B cell (primary cell): ENCODE data around the gene EDC3. TPM values are rescaled to one million over a fixed set of nuclear protein-coding genes. Genes with fewer than 3 reads are reported as not detected.

Source experiments
- ATAC-seq: fragments of 200-7000 bp; cut with Tn5 transposase; one replicate; pipeline ENCODE4 v1.10.0; 2021; ENCODE audit warnings: low read depth, mild to moderate bottlenecking, moderate number of reproducible peaks, moderate library complexity
- CTCF ChIA-PET: fragments of 350-600 bp; sonication (Branson Sonifier 250); formaldehyde crosslinking; loops from one replicate; lab custom pipeline; 2021; ENCODE audit warnings: antibody characterized with exemption, inconsistent platforms; lab: Charles Lee
- POLR2A ChIA-PET: fragments of 350-600 bp; sonication (Branson Sonifier 250); formaldehyde crosslinking; loops from one replicate; lab custom pipeline; 2021; ENCODE audit warnings: antibody characterized with exemption; lab: Charles Lee
- DNase-seq: peaks from one replicate; pipeline ENCODE4 v3.0.0; 2013
- H2AFZ ChIP-seq: 2 replicates; pipeline ENCODE4 v1.6.1; 2012; ENCODE audit warnings: mild to moderate bottlenecking, low read depth, low read length; ENCODE audit not compliant: insufficient read depth, poor library complexity, severe bottlenecking
- H3K27ac ChIP-seq, 2 donors: 1 replicate in 1 of 2; 2 replicates in 1 of 2; pipeline ENCODE4 v1.5.1; 2012 to 2013; ENCODE audit warnings: low read length in 2 of 2, mild to moderate bottlenecking in 2 of 2, moderate library complexity in 1 of 2
- H3K27me3 ChIP-seq, 4 experiments: fragments of 200-600 bp in 1 of 4; sonication (generic) in 1 of 4; replicated peaks in 1 of 4; 1 replicate in 2 of 4; 2 replicates in 2 of 4; pipeline versions ENCODE4 v1.6.1 to v1.7.0; 2013 to 2016; ENCODE audit warnings: low read length in 3 of 4, mild to moderate bottlenecking in 2 of 4, mixed read lengths in 1 of 4, moderate library complexity in 1 of 4; ENCODE audit not compliant: insufficient read depth in 4 of 4, control insufficient read depth in 3 of 4; ENCODE audit errors: control extremely low read depth in 1 of 4
- H3K36me3 ChIP-seq, 2 experiments: replicated peaks in 1 of 2; 1 replicate in 1 of 2; 2 replicates in 1 of 2; pipeline versions ENCODE4 v1.6.1 to v1.7.1; 2013; ENCODE audit warnings: low read length in 1 of 2; ENCODE audit not compliant: insufficient read depth in 2 of 2, control insufficient read depth in 1 of 2; ENCODE audit errors: control extremely low read depth in 1 of 2, extremely low read depth in 1 of 2
- H3K4me1 ChIP-seq, 2 donors: fragments of 200-600 bp in 1 of 2; sonication (generic) in 1 of 2; 1 replicate in 1 of 2; 2 replicates in 1 of 2; pipeline versions ENCODE4 v1.5.1 to v1.6.1; 2013 to 2017; ENCODE audit warnings: low read length in 2 of 2; ENCODE audit not compliant: control insufficient read depth in 2 of 2, insufficient read depth in 2 of 2
- H3K4me2 ChIP-seq: replicated peaks from 2 replicates; pipeline ENCODE3; 2012; ENCODE audit warnings: mild to moderate bottlenecking, low read depth, low read length; ENCODE audit not compliant: poor library complexity, severe bottlenecking
- H3K4me3 ChIP-seq, 5 experiments: fragments of 200-600 bp in 1 of 5; sonication (generic) in 1 of 5; 1 replicate in 3 of 5; 2 replicates in 2 of 5; pipeline versions ENCODE4 v1.5.1 to v1.7.0; 2011 to 2016; ENCODE audit warnings: low read length in 4 of 5, mild to moderate bottlenecking in 4 of 5, low read depth in 2 of 5, control low read depth in 1 of 5, moderate library complexity in 1 of 5; ENCODE audit not compliant: insufficient read depth in 1 of 5; ENCODE audit errors: control extremely low read depth in 1 of 5, extremely low read depth in 1 of 5
- H3K79me2 ChIP-seq: fragments of 200-600 bp; sonication (generic); one replicate; pipeline ENCODE4 v1.6.0; 2016; ENCODE audit warnings: low read length; ENCODE audit not compliant: control insufficient read depth, insufficient read depth
- H3K9ac ChIP-seq: fragments of 200-600 bp; sonication (generic); 2 replicates; pipeline ENCODE4 v1.6.1; 2017; ENCODE audit warnings: mild to moderate bottlenecking, low read length, moderate library complexity
- H3K9me3 ChIP-seq, 3 donors: one replicate each; pipeline versions ENCODE4 v1.6.1 to v1.7.1; 2013; ENCODE audit warnings: low read length in 2 of 3; ENCODE audit not compliant: control insufficient read depth in 2 of 3, insufficient read depth in 1 of 3; ENCODE audit errors: control extremely low read depth in 1 of 3
- H4K20me1 ChIP-seq: 2 replicates; pipeline ENCODE4 v1.6.0; 2012; ENCODE audit warnings: mild to moderate bottlenecking, low read length; ENCODE audit not compliant: insufficient read depth, control insufficient read depth, poor library complexity, severe bottlenecking
- H3K27ac Mint-ChIP-seq: one replicate; pipeline ENCODE4 v1.8.0; 2021; ENCODE audit warnings: mixed read lengths
- H3K27me3 Mint-ChIP-seq: one replicate; pipeline ENCODE4 v1.8.0; 2021; ENCODE audit warnings: mixed read lengths
- H3K4me1 Mint-ChIP-seq: one replicate; pipeline ENCODE4 v1.8.0; 2021; ENCODE audit warnings: mixed read lengths
- H3K4me3 Mint-ChIP-seq: one replicate; pipeline ENCODE4 v1.8.0; 2021; ENCODE audit warnings: mixed read lengths
- H3K9me3 Mint-ChIP-seq: one replicate; pipeline ENCODE4 v1.8.0; 2022; ENCODE audit warnings: mixed read lengths; ENCODE audit not compliant: insufficient read depth
- CTCF ChIP-seq: fragments of 200-600 bp; IDR thresholded peaks from one replicate; pipeline ENCODE4 v1.8.0; 2022; ENCODE audit warnings: antibody characterized with exemption, mild to moderate bottlenecking
- EZH2 ChIP-seq: IDR thresholded peaks from 2 replicates; pipeline ENCODE4 v1.6.1; 2012; ENCODE audit warnings: borderline replicate concordance, low read depth, mild to moderate bottlenecking, moderate library complexity, low read length; ENCODE audit not compliant: insufficient read depth, poor library complexity, severe bottlenecking
- WGBS: methylation state at CpG from one replicate; pipeline ENCODE4 v1.1.5; 2013; ENCODE audit warnings: missing lambda C conversion rate; ENCODE audit not compliant: insufficient coverage; 5-methylcytosine and 5-hydroxymethylcytosine counted together
- intact Hi-C: fragments of 100-400 bp; cut with micrococcal nuclease; formaldehyde crosslinking; loops from one replicate; pipeline ENCODE4 v1.10.0; 2022
- polyA plus RNA-seq: library from polyadenylated mRNA; depleted of rRNA; stranded (reverse); fragments of >200 nt; gene quantifications from 2 replicates; pipeline ENCODE4 v1.2.3, GENCODE V29; 2012
- total RNA-seq, 2 donors: library from RNA; stranded (reverse); fragments of 120-200 nt in 1 of 2; gene quantifications; 1 replicate in 1 of 2; 2 replicates in 1 of 2; pipeline versions ENCODE4 v1.2.3 to v1.2.4, GENCODE V29; 2013 to 2022

The EDC3 gene
- total and polyA plus RNA-seq, 2 donors (not counting 1 experiment from before 2014, with no cell fraction given): 16.9 to 55.4 TPM

- Histone ChIP-seq H3K27ac (no peak overlapping the region), H3K4me2 (no peak overlapping the region), H3K27me3 (no peaks in the 10 kb centered on the region), H3K9ac (no peak overlapping the region), H3K4me3 (no peak overlapping the region), H3K36me3 (peaks cover 14 to 47% of the 10 kb centered on the region in 2 experiments), H2AFZ (no peak overlapping the region), H3K79me2 (no peaks in the 10 kb centered on the region), H3K4me1 (no peaks in the 10 kb centered on the region), H3K9me3 (no peaks in the 10 kb centered on the region), H4K20me1 (no peaks in the 10 kb centered on the region)
- no peaks in the 10 kb centered on the region for H3K27me3 Mint-ChIP-seq
- ATAC-seq: no peak
- H3K9me3 Mint-ChIP-seq: no peaks in the 10 kb centered on the region
- ChIA-PET CTCF (no interaction called here), POLR2A (no interaction called here)
- no CpG with 5 or more reads among the region's 6 CpGs for WGBS
- DNase-seq: no peak
- intact Hi-C loops: no loop called here
- H3K27ac Mint-ChIP-seq: no peak overlapping the region
- no peak for TF ChIP-seq EZH2
- TF ChIP-seq CTCF: no peak
- no peak overlapping the region for H3K4me3 Mint-ChIP-seq
- H3K4me1 Mint-ChIP-seq: no peaks in the 10 kb centered on the region
Observed at GRCh38 chr15:74589826-74590225, 106.0 kb downstream of the EDC3 start.

- Histone ChIP-seq H3K9me3 (no peaks in the 10 kb centered on the region), H3K27me3 (no peaks in the 10 kb centered on the region), H3K4me1 (no peaks in the 10 kb centered on the region), H3K27ac (no peak overlapping the region), H3K4me3 (no peak overlapping the region), H3K36me3 (peaks cover 9 to 45% of the 10 kb centered on the region in 2 experiments), H3K4me2 (no peak overlapping the region), H3K79me2 (no peaks in the 10 kb centered on the region), H3K9ac (no peak overlapping the region), H4K20me1 (no peaks in the 10 kb centered on the region), H2AFZ (no peak overlapping the region)
- no peaks in the 10 kb centered on the region for H3K27me3 Mint-ChIP-seq
- ChIA-PET CTCF (no interaction called here), POLR2A (no interaction called here)
- no peaks in the 10 kb centered on the region for H3K4me1 Mint-ChIP-seq
- no peak overlapping the region for H3K4me3 Mint-ChIP-seq
- H3K27ac Mint-ChIP-seq: no peak overlapping the region
- no peak for DNase-seq
- intact Hi-C loops: no loop called here
- ATAC-seq: no peak
- TF ChIP-seq EZH2 (no peak), CTCF (no peak)
- no peaks in the 10 kb centered on the region for H3K9me3 Mint-ChIP-seq
- 98% methylated on average over 9 of the region's 9 CpGs for WGBS
Observed at GRCh38 chr15:74585857-74586256, 110.0 kb downstream of the EDC3 start.
